GM12878 (cell line): ENCODE results near the gene OVOL1.

Source experiments
- CTCF ChIP-seq, 3 experiments: IDR thresholded peaks in 2 of 3; conservative IDR thresholded peaks in 1 of 3; 2 replicates each; pipeline ENCODE4 v1.5.1; 2011; ENCODE audit warnings: low read depth in 3 of 3, low read length in 3 of 3, mild to moderate bottlenecking in 3 of 3, control low read depth in 2 of 3, moderate library complexity in 2 of 3, inconsistent platforms in 1 of 3, mixed read lengths in 1 of 3; ENCODE audit not compliant: control insufficient read depth in 2 of 3, insufficient read depth in 1 of 3; ENCODE audit errors: extremely low read depth in 1 of 3
- MXI1 ChIP-seq: fragments of 150-350 bp; IDR thresholded peaks from 2 replicates; pipeline ENCODE4 v1.6.1; 2011; ENCODE audit warnings: low read depth, mild to moderate bottlenecking, inconsistent platforms, low read length, improper control_type of control experiment
- POLR2AphosphoS5 ChIP-seq: IDR thresholded peaks from 2 replicates; pipeline ENCODE4 v1.6.1; 2011; ENCODE audit warnings: mild to moderate bottlenecking, low read length, inconsistent platforms
- TAF1 ChIP-seq: IDR thresholded peaks from 2 replicates; pipeline ENCODE4 v1.6.1; 2011; ENCODE audit warnings: mild to moderate bottlenecking, low read depth, low read length, borderline replicate concordance
- USF2 ChIP-seq: IDR thresholded peaks from 2 replicates; pipeline ENCODE4 v1.6.1; 2011; ENCODE audit warnings: low read depth, low read length, improper control_type of control experiment, borderline replicate concordance
- TF ChIP-seq, protein P1 (sequence below): fragments of 450-650 bp; conservative IDR thresholded peaks from 2 replicates; pipeline ENCODE4 v1.6.1; 2017; ENCODE audit warnings: mild to moderate bottlenecking, moderate library complexity

DNA sequence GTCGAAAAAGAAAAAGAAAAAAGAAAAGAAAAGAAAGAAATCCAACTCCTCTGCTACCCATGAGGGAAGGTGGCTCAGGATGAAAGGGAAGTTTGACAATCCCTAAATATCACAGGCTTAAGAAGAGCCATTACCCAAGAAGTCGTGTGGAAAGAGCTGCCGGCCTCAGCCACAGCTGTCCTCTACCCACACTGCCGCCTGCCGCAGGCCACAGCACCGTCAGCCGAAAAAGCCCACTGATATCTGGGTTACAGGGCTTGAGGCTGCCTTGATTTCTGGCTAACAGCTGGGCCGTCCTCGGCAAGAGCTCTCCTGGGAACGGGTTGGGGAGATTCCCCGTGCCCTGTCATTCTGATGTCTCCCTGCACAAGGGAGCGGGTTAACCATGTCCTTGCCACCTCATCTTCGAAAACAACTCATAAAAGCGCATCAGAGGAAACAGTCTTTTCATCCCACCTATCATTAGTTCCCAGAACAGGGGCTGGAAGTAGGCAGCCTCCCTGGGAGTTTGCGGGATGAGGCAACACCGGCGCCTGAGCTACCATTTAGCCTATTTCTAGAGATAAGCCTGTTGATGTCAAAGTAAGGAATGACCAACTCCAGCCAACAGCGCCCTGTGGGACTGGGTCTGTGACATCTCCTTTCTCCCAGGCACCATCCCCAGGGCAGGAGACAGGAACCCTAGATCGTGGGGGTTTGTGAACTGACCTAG, 25.1 kb downstream of the OVOL1 start:
- no peak for TF ChIP-seq TAF1
- TF ChIP-seq CTCF (IDR thresholded peaks at IDR 0.05 in 2 of 3, conservative IDR thresholded peaks at IDR 0.05 in 1 of 3; ENCODE audit: control insufficient read depth in 2 of 3, extremely low read depth in 1 of 3, insufficient read depth in 1 of 3, low read depth in 3 of 3, low read length in 3 of 3) = no peak
- no peak for TF ChIP-seq POLR2AphosphoS5
- TF ChIP-seq USF2 = no peak
- TF ChIP-seq, protein P1, sequence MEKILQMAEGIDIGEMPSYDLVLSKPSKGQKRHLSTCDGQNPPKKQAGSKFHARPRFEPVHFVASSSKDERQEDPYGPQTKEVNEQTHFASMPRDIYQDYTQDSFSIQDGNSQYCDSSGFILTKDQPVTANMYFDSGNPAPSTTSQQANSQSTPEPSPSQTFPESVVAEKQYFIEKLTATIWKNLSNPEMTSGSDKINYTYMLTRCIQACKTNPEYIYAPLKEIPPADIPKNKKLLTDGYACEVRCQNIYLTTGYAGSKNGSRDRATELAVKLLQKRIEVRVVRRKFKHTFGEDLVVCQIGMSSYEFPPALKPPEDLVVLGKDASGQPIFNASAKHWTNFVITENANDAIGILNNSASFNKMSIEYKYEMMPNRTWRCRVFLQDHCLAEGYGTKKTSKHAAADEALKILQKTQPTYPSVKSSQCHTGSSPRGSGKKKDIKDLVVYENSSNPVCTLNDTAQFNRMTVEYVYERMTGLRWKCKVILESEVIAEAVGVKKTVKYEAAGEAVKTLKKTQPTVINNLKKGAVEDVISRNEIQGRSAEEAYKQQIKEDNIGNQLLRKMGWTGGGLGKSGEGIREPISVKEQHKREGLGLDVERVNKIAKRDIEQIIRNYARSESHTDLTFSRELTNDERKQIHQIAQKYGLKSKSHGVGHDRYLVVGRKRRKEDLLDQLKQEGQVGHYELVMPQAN = no peak
- no peak for TF ChIP-seq MXI1
